ENCODE results near the gene CCHCR1.
"Not testable (repeated sequence)": the region's sequence is repeated elsewhere in the genome, so short reads cannot be mapped to it uniquely, and the experiment has no call there.

The CCHCR1 gene

DNA sequence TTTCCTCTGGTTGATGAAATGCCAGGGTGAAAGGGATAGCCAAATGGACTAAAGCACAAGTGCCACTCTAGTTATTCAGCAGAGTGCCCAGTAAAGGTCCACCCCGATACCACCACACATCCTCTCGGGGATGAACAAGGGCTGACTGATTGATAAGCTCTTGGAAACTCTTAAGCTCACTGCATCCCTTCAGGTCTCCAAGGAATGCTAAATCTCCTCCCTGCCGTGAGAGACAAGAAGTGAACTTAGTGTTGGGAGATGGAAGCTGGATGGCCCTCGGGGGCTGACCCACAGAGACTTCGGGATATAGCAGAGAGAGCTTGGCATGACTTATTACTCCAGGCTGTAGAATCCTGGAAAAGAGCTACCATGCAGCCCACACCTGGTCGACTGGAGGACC is 26.3 kb upstream of the CCHCR1 start:
- DNase-seq (ENCODE audit: low read depth), result not testable (repeated sequence)

DNA sequence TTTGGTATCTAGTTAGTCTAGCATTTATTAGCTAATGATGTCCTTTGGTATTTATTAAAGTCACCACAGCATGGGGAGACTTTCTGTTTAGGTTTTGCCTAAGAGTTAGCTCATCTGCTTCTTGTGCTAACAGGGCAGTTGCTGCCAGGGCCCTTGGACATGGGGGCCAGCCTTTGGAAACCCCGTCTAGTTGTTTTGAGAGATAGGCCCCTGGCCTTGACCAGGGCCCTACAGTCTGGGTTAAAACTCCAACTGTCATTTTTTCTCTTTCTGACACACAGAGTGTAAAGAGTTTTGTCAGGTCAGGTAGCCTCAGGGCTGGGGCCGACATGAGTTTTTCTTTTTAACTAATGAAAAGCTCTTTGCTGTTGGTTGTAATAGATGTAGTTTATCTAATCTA is 25.7 kb upstream of the CCHCR1 start:
- not testable (repeated sequence) for DNase-seq (ENCODE audit: low read depth)

DNA sequence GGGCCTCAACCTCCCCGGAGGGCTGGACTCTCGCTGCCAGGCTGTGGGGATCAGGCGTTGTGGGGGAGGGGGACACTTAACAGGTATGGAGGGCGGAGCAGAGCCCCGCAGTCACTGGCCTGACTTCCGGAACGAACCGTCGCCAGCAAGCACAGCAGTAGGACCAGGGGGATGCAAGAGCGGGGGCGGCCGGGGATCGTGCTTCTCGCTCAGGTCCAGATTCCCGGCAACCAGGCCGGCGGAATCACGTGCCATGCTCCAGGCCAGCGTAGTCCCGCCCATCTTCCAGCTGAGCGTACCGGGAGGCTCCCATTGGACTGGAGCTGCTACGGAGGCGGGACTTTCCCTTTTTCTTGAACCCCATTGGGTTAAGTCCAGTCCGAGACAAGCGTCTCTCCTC is 22.9 kb upstream of the CCHCR1 start:
- DNase-seq (ENCODE audit: low read depth), result no peak

DNA sequence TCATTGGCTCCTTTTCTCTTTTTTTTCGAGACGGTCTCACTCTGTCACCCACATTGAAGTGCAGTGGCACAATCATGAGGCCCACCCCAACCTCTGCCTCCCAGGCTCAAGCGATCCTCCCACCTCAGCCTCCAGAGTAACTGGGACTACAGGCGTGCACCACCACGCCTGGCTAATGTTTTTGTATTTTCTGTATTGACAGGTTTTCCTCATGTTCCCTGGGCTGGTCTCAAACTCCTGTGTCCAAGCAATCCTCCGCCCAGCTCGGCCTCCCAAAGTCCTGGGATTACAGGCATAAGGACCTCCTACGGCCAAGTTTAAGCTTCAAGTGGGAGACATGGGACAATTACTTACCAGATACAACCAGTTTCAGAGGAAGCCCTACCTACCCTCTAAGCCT is 22.3 kb upstream of the CCHCR1 start:
- DNase-seq (ENCODE audit: low read depth), result no peak

DNA sequence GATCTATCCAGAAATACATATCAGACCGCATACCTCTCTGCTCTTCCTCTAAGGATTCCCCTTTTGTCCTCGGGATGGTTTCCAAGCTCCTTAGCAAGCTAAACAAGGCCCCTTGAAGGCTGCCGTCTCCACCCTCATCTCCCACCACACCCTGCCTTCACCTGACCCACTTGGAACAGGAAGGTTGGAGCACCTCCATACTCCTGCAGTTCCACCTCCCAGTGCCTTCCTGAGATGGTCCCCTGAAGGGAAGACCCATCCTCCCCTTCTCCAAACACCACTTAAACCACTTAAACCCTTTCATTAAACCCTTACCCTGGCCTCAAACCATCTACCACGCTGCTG is 21.4 kb upstream of the CCHCR1 start:
- no peak for DNase-seq (ENCODE audit: low read depth)

DNA sequence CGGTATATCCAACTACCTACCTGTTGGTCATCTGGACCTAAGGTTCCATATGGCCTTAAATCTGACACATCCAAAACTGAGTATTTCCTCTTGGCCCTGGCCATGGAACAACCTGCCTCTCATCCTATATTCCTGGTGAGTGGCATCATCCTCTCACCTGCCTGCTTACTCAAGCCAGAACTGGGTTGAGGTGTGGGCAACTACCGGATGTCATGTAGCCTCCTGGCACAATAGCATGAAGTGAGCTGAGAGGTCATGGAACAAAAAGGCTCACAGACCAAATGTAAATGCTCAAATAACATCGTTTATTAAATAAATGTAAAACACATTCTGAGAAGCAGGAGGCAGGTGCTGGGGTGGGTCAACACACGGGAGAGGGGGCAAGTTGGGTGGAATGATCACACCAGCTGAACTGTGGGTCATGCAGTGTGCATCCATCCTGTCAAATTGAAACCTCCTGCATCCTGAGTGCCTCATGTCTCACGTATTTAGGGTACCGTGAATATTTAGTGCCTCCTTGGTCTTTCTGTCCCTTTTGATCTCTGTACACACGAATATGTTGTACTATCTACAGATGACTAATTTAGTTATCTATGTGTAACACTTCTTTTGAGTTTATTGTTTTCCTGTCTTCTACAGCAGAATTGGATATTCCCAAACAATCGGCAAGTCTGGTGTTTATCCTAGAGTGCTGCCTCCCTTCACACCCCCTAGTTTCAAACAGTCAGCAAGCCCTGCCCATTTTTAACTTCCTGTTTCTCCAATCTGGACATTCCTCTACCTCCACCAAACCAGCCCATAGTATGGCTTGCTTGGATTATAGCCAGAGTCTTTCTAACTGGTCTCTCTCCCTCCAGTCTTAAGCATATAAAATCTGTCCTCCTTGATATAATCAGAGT is 20.8 kb upstream of the CCHCR1 start:
- DNase-seq (ENCODE audit: low read depth), result no peak

DNA sequence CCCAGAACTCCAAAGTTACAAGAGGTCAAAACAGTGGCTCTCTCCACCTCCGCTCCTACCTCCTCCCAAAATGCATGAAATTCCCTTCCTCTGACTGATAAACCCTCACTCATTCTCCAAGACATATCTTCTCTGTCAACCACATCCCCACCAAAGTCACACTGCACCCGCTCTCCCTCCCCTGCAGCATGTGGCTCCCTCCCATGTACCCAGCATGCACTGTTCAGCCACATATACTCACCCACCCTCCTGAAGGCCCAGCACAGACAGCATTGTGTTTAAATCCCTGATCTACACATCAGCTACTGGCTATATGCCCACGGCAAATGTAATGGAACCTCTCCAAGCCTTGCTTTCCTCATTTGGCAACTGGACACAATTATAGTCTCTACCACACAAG is 18.4 kb upstream of the CCHCR1 start:
- no peak for DNase-seq (ENCODE audit: low read depth)

DNA sequence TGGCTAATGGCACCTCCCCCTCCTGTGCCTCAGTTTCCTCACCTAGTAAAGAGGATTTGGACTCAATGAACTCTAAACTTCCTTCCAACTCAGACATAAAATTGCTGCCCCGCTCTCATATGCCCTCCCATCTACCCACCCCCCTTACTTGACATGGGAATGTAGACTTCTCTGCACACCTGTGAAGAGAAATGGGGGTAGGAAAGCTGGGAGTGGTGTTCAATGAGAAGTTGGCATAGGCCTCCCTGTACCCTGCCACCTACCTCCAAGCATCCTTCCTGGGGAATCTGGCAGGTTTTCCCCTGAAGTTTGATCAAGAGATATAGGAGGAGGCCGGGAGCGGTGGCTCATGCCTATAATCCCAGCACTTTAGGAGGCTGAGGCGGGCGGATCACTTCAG is 16.8 kb upstream of the CCHCR1 start:
- no peak for DNase-seq (ENCODE audit: low read depth)

DNA sequence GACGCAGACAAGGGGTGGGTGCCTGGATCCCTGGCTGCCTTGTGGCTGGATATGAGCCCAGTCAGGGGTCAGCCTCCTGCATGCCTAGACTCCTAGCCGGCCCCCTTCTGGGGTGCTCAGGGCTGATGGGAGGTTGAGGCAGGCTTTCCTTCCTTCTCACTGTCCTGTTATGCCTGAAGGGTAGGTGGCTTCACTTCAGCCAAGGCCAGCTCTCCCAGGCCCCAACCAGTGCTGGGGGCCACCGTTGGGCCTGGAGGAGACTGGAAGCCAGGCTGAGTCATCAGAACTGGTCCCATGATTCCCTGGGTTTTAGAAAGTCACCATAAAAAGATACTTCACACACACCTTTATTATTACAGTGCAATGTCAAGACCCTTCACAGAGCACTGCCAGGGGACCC is 15.8 kb upstream of the CCHCR1 start:
- DNase-seq (ENCODE audit: low read depth), result no peak

DNA sequence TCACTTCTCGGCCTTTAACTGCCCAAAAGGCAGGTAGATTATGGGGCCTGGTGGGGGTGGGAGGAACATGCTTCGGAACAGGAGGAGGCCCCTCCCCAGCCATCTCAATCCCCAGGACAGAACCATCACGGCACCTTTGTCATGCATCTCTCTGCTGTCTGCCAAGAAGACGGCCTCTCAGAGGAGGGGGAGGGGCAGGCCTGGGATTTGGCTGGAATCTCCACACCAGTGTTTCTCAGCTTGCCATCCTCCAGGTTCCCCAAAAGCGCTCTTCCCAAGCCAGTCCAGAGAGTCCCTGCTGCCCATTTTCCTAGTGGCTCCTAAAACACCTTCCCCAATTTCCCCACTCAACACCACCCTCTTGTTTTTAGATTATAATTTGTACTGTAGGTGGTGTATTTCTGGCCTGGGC is 15.4 kb upstream of the CCHCR1 start:
- DNase-seq (ENCODE audit: low read depth), result no peak

DNA sequence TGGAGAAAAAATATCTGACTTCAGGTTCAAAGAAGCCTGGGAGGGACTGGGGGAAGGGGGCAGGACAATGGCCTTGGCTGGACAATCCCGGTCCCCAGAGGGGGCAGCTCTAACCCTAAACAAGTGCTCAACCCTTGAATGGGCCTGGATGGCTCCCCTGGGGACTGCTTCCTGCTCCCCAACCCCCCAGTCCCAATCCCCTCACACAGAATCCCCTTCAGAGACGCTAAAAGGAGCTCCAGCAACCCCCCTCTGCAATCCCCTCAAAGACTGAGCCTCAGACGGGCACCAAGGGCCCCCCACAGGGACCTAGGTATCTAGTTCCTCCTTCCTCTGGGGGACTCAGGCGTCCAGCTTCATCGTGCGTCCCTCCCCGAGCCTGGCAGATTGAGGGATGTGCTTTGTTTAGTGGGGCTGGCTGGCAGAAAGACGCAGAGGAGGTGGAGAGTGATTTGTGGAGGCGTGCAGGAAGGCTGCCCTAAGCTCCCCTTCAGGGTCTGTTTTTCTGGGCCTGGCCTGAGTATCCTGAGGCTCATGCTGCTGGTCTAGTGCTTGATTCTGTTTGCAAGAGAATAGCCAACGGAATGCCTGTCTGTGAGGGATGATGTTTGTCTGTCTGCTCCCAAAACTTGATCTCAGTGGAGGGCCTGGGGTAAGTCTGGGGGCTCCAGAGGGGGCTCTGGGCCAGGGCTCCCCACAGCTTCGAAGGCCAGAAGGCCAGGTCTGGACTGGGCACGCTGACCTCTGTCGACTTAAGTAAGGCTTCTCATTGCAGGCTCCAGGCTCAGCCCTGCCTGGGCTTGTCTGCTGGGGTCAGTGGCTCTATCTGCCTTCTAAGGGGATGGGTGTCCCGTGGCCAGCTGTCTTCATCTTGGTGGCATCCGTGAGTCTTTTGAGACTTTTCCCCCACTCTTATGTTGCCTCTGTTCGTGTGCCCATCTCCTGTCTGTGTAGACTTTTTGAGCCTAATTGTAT is 14.6 kb upstream of the CCHCR1 start:
- DNase-seq (ENCODE audit: low read depth), result no peak

DNA sequence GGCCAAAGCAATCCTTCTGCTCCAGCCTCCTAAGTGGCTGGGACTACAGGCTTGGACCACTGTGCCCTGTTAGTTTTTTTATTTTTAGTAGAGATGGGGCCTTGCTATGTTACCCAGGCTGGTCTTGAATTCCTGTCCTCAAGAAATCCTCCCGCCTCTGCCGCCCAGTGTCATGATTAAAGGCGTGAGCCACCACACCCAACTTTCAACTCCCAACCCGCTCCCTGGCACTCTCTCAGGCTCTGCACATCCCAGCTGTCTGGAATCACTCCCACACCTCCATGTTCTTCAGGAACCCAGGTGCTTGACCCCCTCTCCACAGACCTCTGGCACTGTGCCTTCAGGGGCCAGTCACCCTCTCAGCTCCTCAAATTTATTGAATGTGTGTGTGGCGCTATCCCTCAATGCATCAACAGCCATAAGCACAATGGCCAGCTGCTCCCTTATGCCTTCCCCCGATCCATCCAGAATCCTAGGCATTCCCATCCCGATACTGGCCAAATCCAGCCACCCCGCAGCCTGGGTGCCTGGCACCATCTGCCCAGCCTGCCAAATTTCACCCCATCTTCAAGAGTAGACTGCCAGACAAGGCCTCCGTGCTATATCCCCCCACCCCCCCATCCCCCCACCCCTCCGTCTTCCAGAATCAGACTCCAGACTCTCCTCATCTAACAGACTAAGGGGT is 13.5 kb upstream of the CCHCR1 start:
- no peak for DNase-seq (ENCODE audit: low read depth)

DNA sequence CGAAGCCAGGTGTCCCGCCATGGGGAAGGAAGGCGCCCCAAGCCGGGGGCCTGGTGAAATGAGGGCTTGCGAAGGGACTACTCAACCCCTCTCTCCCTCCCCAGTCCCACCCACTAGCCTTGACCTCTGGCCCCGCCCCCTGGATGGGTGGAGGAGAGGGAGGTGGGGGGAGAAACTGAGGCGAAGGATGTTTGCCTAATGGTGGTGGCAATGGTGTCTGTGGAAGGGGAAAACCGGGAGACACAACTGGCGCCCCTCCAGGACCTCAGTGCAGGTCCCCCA is 12.9 kb upstream of the CCHCR1 start, which contains the start of gene POU5F1:
TSS of gene POU5F1 (minus strand) at position 83 of the 282 bp plus-strand sequence. CDS start at position 21, 62 bp downstream.
- DNase-seq (ENCODE audit: low read depth), result no peak

DNA sequence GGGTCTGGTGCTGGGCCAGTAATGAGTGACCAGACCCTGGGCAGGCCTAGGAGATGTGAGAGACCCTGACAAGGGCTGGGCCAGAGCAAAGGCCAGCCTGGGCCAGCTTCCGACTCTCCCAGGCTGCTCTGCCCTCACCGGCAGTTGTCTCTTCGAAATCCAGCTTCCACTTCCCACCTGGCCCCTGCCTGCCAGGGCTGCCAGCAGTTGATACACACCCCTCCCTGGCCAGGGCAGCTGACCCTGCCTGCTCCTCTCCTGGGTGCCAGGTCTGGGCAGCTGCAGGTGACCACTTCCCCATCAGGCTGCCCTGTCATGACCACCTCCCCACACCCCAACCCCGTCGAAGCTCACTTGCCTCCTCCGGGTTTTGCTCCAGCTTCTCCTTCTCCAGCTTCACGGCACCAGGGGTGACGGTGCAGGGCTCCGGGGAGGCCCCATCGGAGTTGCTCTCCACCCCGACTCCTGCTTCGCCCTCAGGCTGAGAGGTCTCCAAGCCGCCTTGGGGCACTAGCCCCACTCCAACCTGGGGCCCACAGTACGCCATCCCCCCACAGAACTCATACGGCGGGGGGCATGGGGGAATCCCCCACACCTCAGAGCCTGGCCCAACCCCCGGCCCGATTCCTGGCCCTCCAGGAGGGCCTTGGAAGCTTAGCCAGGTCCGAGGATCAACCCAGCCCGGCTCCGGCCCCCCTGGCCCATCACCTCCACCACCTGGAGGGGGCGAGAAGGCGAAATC is 12.4 kb upstream of the CCHCR1 start:
- DNase-seq (ENCODE audit: low read depth), result not testable (repeated sequence)

DNA sequence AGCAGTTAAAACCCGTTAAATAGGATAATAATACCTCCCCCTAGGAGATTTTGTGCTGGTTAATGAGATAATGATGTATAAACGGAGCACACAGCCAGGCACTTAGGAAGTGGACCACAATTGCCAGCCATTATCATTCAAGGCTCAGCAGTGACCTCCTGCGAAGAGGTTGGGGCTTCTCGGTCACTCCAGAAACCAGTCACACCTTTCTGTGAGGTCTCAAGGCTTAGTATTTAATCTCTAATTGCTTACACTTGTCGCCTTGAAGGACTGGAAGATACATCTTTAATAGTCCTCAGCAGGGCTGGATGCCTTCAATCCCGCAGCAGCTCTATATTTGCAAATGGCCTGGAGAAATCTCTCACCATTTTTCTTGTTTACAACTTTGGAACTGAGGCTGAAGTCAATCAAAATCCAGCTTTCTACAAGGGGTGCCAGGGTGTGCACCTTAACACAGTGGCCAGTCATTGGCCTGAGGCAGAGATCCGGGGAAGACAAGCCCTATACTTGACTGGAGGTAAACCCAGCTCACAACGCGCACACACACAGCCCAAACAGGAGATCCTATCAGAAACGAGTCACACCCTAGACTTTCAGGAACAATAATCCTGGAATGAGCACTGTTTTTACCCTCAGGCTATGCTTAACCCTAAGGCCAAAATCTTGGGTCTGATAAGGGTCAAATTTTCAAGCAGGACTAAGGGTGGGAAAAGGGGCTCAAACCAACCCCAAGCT is 11.7 kb upstream of the CCHCR1 start:
- no peak for DNase-seq (ENCODE audit: low read depth)

DNA sequence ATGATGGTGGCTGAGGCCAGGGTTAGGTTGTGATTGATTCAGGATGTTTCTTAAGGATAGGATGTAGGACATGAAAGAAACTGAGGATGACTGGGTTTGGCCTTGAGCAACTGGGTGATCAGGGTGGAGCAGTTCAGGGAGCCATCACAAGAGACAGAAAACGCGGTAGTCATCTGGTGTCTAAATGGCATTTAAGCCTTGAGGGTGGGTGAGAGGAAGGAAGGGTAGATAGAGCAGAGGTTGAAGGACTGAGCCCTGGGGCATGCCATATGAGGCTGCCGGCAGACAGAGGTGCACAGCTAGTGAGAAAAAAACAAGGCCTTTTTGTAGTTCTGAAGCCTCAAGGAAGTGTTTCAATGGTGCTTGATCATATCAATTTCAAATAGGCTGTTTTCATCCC is 11.0 kb upstream of the CCHCR1 start:
- DNase-seq (ENCODE audit: low read depth), result no peak

DNA sequence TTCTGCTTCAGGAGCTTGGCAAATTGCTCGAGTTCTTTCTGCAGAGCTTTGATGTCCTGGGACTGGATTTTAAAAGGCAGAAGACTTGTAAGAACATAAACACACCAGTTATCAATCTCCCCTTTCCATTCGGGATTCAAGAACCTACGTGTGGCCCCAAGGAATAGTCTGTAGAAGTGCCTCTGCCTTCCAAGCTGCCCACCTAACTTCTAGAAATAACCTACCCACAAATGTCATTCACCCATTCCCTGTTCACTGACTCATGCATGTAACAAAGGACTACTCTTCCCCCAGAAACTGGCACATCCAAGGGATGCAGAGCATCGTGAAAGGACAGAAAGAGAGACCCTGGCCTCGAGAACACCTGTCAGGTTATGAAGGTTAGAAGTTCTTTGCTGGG is 8.4 kb upstream of the CCHCR1 start:
- DNase-seq (ENCODE audit: low read depth), result no peak

DNA sequence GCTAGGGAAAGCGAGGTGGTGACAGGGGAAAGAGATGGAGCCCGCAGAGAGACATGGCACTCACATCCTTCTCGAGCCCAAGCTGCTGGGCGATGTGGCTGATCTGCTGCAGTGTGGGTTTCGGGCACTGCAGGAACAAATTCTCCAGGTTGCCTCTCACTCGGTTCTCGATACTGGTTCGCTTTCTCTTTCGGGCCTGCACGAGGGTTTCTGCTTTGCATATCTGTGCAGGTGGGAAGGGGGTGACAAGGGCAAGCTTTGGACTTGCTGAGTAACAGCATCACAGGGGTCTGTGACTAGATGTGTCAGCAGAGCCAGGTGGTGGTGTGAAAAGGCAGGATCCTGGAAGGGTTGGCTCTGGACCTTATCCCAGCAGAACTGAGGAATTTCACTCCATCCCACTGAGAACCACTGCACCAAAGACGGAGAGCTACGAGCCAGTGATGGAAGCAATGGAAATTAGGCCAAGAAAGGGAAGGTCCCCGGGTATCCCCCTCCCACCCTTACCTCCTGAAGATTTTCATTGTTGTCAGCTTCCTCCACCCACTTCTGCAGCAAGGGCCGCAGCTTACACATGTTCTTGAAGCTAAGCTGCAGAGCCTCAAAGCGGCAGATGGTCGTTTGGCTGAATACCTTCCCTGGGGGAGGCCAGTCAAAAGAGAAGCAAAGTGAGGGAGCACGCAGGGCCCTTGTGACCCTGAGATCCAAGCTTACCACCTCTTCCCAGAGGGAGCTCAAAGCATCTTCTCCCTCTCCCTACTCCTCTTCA is 7.6 kb upstream of the CCHCR1 start:
- not testable (repeated sequence) for DNase-seq (ENCODE audit: low read depth)

DNA sequence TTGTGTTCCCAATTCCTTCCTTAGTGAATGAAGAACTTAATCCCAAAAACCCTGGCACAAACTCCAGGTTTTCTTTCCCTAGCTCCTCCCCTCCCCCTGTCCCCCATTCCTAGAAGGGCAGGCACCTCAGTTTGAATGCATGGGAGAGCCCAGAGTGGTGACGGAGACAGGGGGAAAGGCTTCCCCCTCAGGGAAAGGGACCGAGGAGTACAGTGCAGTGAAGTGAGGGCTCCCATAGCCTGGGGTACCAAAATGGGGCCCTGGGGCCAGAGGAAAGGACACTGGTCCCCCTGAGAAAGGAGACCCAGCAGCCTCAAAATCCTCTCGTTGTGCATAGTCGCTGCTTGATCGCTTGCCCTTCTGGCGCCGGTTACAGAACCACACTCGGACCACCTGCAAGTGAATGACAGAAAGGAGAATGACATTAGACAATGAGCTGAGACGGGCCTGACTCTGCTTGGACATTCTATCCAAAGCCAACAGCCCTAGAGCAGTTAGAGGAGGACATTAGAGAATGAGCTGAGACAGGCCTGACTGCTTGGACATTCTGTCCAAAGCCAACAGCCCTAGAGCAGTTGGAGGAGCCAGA is 7.0 kb upstream of the CCHCR1 start:
- not testable (repeated sequence) for DNase-seq (ENCODE audit: low read depth)

DNA sequence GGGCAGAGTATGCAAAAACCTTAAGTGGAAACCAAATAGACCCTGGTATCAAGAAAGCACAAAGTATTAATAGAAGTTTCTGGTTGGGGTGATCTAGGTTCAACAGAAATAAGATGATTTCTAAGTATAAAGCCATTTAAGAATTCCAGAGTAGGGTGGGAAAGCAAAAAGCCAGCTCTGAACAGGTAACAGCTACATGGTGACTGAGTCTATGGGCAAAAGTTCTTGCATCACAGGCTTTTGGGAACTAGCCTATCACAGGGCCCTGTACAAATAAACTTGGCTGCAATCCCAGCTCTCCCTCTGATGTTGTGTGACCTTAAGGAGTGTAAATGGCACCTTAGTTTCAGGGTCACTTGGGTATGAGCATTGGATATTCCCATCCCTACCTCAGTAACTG is 6.3 kb upstream of the CCHCR1 start:
- no peak for DNase-seq (ENCODE audit: low read depth)
